Right renal pelvis (tissue), 4 donors: Measurements from ENCODE around the gene OTOS. TPM values are rescaled to one million over a fixed set of nuclear protein-coding genes. Genes with fewer than 3 reads are reported as not detected.
A peak's percentile ranks its signal among the peaks of the same experiment; 100 is the strongest.

Source experiments
- DNase-seq, 4 donors: peaks; one replicate each; pipeline ENCODE4 v3.0.0-alpha.2; 2013; ENCODE audit warnings: low read depth in 4 of 4, low spot score in 3 of 4, missing footprints in 1 of 4
- polyA plus RNA-seq, 4 donors: library from polyadenylated mRNA; unstranded; fragments of 120-200 nt; gene quantifications; one replicate each; pipeline ENCODE4 v1.2.1, GENCODE V29; 2013; ENCODE audit not compliant: insufficient read length in 4 of 4

The OTOS gene
- polyA plus RNA-seq, 4 donors = 0.31 to 0.34 TPM; not detected in 2

- DNase-seq = no peak
Observed at GRCh38 chr2:240125742-240126141, 14.7 kb downstream of the OTOS start.

- no peak for DNase-seq
Observed at GRCh38 chr2:240124651-240125030, 15.8 kb downstream of the OTOS start.

GRCh38 chr2:240123821-240124650, 16.4 kb downstream of the OTOS start:
- no peak for DNase-seq

GRCh38 chr2:240121675-240122074, 18.8 kb downstream of the OTOS start:
- DNase-seq = no peak

GRCh38 chr2:240121190-240121589, 19.3 kb downstream of the OTOS start:
- DNase-seq = no peak

DNA sequence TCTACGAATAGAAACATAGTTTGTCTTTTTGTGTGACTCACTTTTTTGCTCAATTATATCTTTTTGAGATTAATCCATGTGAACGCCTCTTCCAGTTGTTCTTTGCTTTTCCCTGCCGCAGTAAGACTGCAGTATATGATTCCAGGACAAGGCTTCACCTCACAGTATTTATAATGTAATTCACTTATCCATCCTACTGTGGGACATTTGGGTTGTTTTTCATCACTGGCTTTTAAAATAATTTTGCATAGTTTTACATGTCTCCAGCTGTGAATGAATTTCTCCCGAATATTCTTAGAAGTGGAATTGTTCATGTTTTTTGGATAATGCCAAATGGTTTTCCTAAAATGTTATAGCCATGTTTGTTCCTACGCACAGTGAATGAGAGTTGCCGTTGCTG, 26.2 kb downstream of the OTOS start:
- no peak for DNase-seq

GRCh38 chr2:240112914-240113690, 27.4 kb downstream of the OTOS start:
- no peak for DNase-seq

GRCh38 chr2:240111253-240111652, 29.2 kb downstream of the OTOS start:
- peak; percentile 45 to 73 (median 63) for DNase-seq

- DNase-seq = no peak
Observed at GRCh38 chr2:240109386-240109785, 31.1 kb downstream of the OTOS start.

- DNase-seq = no peak
Observed at GRCh38 chr2:240107477-240107796, 33.0 kb downstream of the OTOS start.

GRCh38 chr2:240106765-240107476, 33.5 kb downstream of the OTOS start:
- DNase-seq = no peak

DNA sequence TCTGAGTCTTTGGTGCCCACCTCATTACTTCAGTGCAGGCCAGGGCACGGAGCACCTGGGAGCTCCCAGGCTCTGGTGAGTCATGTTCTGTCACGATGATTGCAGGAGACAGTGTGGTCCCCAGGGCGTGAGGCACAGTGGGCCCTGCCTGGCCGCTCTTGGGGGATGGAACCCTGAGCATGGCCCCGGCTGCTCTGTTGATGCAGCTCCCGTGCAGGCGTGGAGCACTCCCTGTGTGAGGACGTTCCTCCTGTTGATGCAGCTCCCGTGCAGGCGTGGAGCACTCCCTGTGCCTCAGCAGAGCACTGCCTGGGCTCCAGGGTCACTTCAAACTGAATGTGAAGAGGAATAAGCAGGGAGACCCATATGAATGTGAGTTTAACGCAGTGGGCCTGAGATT, 34.5 kb downstream of the OTOS start:
- DNase-seq = no peak

DNA sequence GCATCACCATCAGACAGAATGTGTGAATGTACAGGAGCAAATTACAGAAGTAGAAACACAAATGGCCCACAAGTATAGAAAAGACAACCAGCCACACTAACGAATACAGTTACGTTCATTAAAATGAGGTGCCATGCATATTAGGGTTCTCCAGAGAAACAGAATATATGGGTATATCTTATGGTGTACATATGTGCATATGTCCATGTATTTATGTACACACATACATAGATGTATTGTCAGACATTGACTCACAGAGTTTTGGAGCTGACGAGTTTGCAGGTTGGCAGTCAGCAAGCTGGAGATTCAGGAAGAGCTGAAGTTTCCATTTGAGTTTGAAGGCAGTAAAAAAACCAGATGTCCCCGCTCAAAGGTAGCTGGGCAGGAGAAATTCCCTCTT, 37.3 kb downstream of the OTOS start:
- DNase-seq = no peak

GRCh38 chr2:240098349-240098748, 42.1 kb downstream of the OTOS start:
- no peak for DNase-seq

DNA sequence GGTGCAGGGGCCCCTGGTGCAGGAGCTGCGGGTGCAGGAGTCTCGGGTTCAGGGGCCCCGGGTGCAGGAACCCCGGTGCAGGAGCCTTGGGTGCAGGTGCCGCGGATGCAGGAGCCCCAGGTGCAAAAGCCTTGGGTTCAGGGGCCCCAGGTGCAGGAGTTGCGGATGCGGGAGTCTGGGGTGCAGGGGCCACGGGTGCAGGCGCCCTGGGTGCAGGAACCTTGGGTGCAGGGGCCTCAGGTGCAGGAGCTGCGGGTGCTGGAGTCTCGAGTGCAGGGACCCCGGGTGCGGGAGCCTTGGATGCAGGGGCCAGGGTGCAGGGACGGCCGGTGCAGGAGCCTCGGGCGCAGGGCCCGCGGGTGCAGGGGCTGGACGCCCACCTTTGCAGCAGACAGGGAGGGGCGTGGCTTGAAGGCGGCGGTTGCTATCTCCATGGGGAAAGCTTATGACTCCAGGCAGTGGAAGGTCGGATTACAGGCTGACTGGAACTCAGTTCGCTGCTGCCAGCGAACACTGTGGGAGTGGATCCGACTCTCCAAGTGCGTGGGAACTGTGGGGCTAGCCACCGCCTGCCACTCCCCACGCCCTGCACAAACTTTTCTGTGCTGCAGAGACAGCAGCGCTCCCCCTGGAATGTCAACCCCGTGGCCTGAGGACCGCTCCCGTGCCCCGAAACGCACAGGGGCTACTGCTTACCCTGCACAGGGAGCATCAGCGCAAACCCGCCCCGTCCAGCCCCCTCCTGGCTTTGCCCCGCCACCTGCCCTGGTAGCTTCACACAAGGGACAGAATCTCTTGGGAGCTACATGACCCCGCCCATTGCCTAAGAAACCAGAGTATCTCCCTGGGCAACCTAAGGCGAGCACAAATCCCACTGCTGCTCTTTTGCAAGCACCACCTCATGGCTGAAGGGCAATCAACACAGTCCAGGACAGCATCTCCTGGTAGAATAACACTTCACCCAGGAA, 44.6 kb downstream of the OTOS start:
- no peak for DNase-seq

DNA sequence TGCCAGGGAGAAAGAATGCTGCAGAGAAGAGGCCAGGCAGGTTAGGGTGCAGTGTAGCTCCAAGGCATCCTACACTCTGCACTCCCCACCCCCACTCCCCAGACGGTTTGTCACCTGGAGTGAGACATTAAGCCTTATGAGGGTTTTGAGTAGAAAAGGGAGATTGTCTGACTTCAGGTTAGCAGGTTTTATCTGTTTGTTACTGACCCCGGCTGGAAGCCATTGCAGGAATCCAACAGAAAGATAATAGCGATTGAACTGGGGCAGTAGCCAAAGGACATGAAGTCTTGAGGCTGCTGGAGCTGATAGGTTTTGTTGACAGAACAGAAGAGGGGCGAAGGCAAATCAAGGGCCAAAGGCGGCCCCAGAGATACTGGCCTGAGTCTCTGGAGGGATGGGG, 51.2 kb downstream of the OTOS start:
- DNase-seq = no peak
